ENCODE data around the gene MYH6.

GRCh38 chr14:23413681-23414080 lies 5.6 kb upstream of the MYH6 start:
- TF ChIP-seq CTCF (IDR thresholded peaks at IDR 0.05 in 8 of 11, conservative IDR thresholded peaks at IDR 0.05 in 3 of 11): no peak
- TF ChIP-seq POLR2AphosphoS5 (IDR thresholded peaks at IDR 0.05): no peak

All from spleen (tissue), 7 donors.